ENCODE results near the gene ELK4. TPM values are rescaled to one million over a fixed set of nuclear protein-coding genes. Genes with fewer than 3 reads are reported as not detected.

The ELK4 gene
- total and polyA plus RNA-seq, 5 experiments from 2014 or later: 4.5 to 204 (median 8.3) TPM

DNA sequence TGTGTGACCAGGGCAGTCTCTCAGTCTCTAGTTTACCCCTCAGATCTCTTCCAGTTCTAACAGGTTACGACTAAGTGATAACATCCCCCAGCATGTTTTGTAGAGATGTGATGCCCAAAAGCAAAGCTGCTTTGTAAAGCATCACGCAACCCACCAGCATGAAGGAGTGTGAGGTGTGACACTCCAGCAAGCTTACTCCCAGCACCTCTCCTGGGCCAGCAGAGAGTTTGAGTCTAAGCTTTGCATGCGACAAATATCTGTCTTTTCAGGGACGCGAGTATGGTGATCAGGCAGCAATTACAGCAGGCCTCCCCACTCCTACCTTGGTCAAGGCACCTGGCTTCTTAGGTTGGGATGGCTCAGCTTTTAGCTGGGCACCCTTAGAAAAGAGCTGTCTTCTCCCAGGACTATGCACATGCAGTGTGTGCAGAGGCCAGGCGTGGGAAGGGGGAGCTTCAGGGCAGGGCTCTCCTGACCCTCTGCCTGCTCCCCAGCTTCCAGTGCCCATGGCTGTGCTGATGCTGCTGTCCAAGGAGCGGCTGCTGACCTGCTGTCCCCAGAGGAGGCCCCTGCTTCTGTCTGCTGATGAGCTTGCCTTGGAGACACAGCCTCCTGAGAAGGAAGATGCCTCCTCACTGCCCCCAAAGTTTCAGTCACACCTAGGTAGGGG is 48.2 kb downstream of the ELK4 start:
- H3K4me3 Mint-ChIP-seq: peak overlapping the region in 1 of 10 donors; percentile 36
- DNase-seq (no peak), ATAC-seq (no peak)
- H3K27ac Mint-ChIP-seq: peak overlapping the region in 7 of 10 donors; percentile 24 to 94 (median 77)
- POLR2A ChIA-PET: interaction anchor here (2.3 kb wide), 1 partner anchor 8 kb away, joined by 9 read pairs; no protein-coding TSS in a partner anchor
- peaks cover 9 to 24% (median 21%) of the 10 kb centered on the region in 4 donors for H3K4me1 Mint-ChIP-seq
- H3K9me3 Mint-ChIP-seq: no peaks in the 10 kb centered on the region
- H3K36me3 Mint-ChIP-seq: no peaks in the 10 kb centered on the region
- peaks cover 0 to 2% (median 0%) of the 10 kb centered on the region in 5 donors for H3K27me3 Mint-ChIP-seq

DNA sequence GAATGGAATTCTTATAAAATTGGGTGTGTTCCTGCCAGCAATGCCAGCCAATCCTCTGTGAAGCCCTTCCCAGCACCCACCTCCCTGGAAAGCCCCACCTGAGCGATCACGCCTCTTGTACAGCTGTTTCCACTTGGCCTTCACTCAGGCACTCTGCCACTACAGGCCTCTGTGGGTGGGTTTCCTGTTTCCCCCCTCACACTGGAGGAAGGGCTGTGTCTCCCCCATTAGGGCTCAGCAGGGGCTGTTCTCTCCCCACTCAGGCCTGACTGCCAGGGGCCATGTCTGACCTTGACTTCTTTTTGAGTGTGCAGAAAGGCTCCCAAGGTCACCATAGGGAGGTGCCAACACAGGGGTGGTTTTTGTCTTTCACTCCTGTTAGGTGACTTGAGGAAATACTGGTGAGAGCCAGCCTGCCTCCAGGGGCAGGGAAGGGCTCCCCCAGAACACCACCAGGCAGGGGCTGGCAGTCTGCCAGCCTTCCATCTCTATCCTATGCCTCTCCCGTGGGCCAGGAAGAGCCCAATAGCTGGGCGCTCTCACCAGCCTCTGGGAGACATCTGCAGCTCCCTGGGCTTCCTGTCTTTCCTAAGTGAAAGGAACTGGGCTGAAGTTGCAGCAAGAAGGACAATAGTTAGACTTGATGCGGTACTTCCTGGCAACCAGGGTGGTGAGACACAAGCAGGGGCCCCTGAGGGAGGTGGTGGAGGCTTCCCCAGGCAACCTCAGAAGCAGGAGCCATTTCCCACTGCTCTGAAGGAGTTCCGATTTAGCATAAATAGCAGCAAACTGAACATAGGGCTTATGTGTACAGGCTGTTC is 49.1 kb downstream of the ELK4 start:
- Mint-ChIP-seq H3K36me3 (no peaks in the 10 kb centered on the region), H3K27ac (peak overlapping the region in 9 of 10 donors; percentile 43 to 94 (median 90)), H3K4me3 (peak overlapping the region in 8 of 10 donors; percentile 18 to 80 (median 53)), H3K27me3 (peaks cover 0 to 11% (median 4%) of the 10 kb centered on the region in 5 donors), H3K9me3 (no peaks in the 10 kb centered on the region), H3K4me1 (peaks cover 9 to 24% (median 21%) of the 10 kb centered on the region in 4 donors)
- POLR2A ChIA-PET: interaction anchor here (2.3 kb wide), 1 partner anchor 9 kb away, joined by 9 read pairs; no protein-coding TSS in a partner anchor
- peak; percentile 91 to 94 for ATAC-seq
- DNase-seq: peak in 8 of 10 donors; percentile 14 to 70 (median 40)

- no peaks in the 10 kb centered on the region for H3K36me3 Mint-ChIP-seq
- H3K27me3 Mint-ChIP-seq: peaks cover 3 to 17% (median 9%) of the 10 kb centered on the region in 5 donors
- DNase-seq (no peak), ATAC-seq (no peak)
- peak overlapping the region in 7 of 10 donors; percentile 18 to 80 (median 57) for H3K4me3 Mint-ChIP-seq
- H3K9me3 Mint-ChIP-seq: no peaks in the 10 kb centered on the region
- peak overlapping the region in 8 of 10 donors; percentile 43 to 94 (median 90) for H3K27ac Mint-ChIP-seq
- H3K4me1 Mint-ChIP-seq: peaks cover 7 to 24% (median 21%) of the 10 kb centered on the region in 4 donors
- POLR2A ChIA-PET: interaction anchor here (2.3 kb wide), 1 partner anchor 10 kb away, joined by 9 read pairs; no protein-coding TSS in a partner anchor
Measured at GRCh38 chr1:205582046-205582445, 49.8 kb downstream of the ELK4 start.

DNA sequence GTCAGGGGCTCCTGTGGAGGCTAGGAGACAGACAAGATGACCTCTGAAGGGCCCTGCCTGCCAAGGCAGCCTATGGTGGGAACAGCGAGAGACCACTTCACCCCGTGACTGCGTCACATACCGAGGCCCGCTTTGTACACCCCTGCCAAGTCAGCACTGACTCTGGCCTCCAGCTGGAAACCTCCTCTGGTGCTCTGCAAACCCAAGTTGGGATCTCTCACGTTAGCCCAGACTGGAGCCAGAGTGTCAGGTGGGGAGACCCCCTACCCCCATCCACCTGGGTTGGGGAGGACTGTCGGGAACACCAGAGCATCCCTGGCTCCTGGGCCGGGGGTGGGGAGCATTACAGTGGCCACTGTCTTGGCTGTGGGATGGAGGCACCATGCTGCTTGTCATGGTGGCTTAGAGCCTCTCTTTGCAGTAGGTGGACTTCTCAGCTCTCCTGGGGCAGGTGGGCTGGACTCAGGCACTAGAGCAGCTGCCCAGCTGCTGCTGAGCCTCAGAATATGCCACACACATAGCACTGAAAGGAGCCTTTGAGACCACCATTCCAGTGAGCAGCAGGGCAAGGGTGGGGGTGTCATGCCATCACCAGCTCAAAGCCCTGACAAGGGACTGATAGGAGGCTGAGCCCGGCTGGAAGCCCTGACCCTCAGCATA is 50.4 kb downstream of the ELK4 start:
- H3K27ac Mint-ChIP-seq: peak overlapping the region in 8 of 10 donors; percentile 13 to 94 (median 76)
- H3K4me3 Mint-ChIP-seq: peak overlapping the region in 4 of 10 donors; percentile 12 to 80 (median 56)
- H3K36me3 Mint-ChIP-seq: no peaks in the 10 kb centered on the region
- peaks cover 3 to 22% (median 12%) of the 10 kb centered on the region in 5 donors for H3K27me3 Mint-ChIP-seq
- peaks cover 7 to 24% (median 21%) of the 10 kb centered on the region in 4 donors for H3K4me1 Mint-ChIP-seq
- POLR2A ChIA-PET: no interaction called here
- H3K9me3 Mint-ChIP-seq: no peaks in the 10 kb centered on the region
- ATAC-seq: no peak
- DNase-seq: no peak

DNA sequence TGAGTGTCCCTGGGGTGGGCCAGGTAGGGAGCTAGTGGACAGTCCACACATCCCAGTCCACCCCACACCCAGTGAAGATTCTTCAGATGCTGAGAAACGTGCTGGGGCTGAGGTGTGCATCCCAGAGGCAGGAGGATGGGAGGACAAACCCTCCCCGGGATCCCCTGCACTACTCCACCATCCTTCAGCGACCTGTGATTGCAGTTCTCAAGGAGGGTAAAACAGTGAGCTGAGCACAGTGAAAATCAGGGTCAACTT is 51.0 kb downstream of the ELK4 start:
- Mint-ChIP-seq H3K9me3 (no peaks in the 10 kb centered on the region), H3K27me3 (peaks cover 3 to 22% (median 12%) of the 10 kb centered on the region in 5 donors), H3K4me3 (no peak overlapping the region), H3K4me1 (peaks cover 7 to 24% (median 21%) of the 10 kb centered on the region in 4 donors), H3K27ac (peak overlapping the region in 2 of 10 donors; percentile 46 to 60), H3K36me3 (no peaks in the 10 kb centered on the region)
- DNase-seq (no peak), ATAC-seq (no peak)
- POLR2A ChIA-PET: no interaction called here

GRCh38 chr1:205580140-205580922 is 51.5 kb downstream of the ELK4 start:
- Mint-ChIP-seq H3K9me3 (no peaks in the 10 kb centered on the region), H3K36me3 (no peaks in the 10 kb centered on the region), H3K4me3 (no peak overlapping the region), H3K27me3 (peaks cover 3 to 22% (median 12%) of the 10 kb centered on the region in 5 donors), H3K27ac (peak overlapping the region in 1 of 10 donors; percentile 60), H3K4me1 (peaks cover 7 to 24% (median 21%) of the 10 kb centered on the region in 4 donors)
- ATAC-seq: no peak
- DNase-seq: no peak
- POLR2A ChIA-PET: no interaction called here

- Mint-ChIP-seq H3K36me3 (no peaks in the 10 kb centered on the region), H3K27me3 (peaks cover 3 to 22% (median 12%) of the 10 kb centered on the region in 5 donors), H3K9me3 (no peaks in the 10 kb centered on the region), H3K27ac (no peak overlapping the region), H3K4me1 (peaks cover 7 to 24% (median 21%) of the 10 kb centered on the region in 4 donors), H3K4me3 (no peak overlapping the region)
- DNase-seq: no peak
- ATAC-seq: no peak
- POLR2A ChIA-PET: no interaction called here
Measured at GRCh38 chr1:205579711-205580110, 52.1 kb downstream of the ELK4 start.

- Mint-ChIP-seq H3K4me1 (peaks cover 7 to 24% (median 21%) of the 10 kb centered on the region in 4 donors), H3K4me3 (no peak overlapping the region), H3K9me3 (no peaks in the 10 kb centered on the region), H3K27me3 (peaks cover 3 to 22% (median 12%) of the 10 kb centered on the region in 5 donors), H3K27ac (no peak overlapping the region), H3K36me3 (no peaks in the 10 kb centered on the region)
- ATAC-seq (no peak), DNase-seq (no peak)
- POLR2A ChIA-PET: no interaction called here
Measured at GRCh38 chr1:205578780-205579571, 52.8 kb downstream of the ELK4 start.

- DNase-seq: no peak
- Mint-ChIP-seq H3K9me3 (no peaks in the 10 kb centered on the region), H3K27me3 (peaks cover 3 to 22% (median 12%) of the 10 kb centered on the region in 5 donors), H3K4me3 (no peak overlapping the region), H3K36me3 (no peaks in the 10 kb centered on the region), H3K27ac (peak overlapping the region in 2 of 10 donors; percentile 9 to 63), H3K4me1 (peaks cover 7 to 19% (median 17%) of the 10 kb centered on the region in 4 donors)
- no peak for ATAC-seq
- POLR2A ChIA-PET: no interaction called here
Measured at GRCh38 chr1:205577874-205578658, 53.7 kb downstream of the ELK4 start.

DNA sequence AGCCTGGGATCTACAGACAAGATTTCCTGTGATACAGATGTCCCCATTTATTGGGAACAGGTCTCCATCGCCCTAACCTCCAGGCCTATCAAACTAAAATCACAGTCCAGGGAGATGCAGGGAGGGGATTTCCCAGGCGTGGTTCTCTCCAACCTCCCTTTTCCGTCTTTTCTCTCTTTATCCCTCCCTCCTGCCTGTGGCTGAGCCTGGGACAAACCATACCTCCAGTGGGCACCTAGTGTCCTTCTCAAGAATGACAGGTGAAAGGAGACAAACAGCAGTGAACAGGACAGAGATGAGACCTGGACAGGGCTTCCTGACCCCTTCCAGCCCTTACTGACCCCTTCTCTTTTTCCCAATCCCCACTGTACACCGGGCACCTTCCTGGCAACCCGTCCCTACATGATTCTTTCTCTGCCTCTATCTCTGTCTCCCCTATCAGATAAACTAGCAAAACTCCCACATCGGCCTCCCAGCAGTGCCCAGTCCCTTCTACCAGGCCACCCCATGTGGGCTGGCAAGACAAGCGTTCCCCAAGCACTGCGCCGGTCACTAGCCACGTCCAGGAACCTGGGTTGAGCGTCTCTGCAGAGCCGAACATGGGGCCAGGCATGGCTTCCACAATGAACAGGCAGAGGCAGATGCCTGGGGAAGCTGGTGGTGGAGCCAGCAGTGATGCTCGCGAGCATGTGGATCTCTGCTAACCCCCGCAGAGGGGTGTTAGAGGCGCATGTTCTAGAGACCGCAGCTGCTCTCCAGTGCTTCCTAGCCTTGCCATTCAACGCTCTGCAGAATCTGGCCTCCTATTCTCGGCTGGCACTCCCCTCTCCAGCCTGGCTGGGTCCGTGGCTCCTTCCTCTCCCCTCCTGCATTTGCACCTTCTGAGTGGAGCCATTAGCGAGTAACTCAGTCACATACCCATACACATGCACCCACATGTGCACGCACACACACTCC is 54.7 kb downstream of the ELK4 start:
- no peak for DNase-seq

More for the DNA sequence above, 54.7 kb downstream of the ELK4 start:
- Mint-ChIP-seq H3K36me3 (no peaks in the 10 kb centered on the region), H3K4me1 (peaks cover 3 to 10% (median 8%) of the 10 kb centered on the region in 4 donors), H3K27ac (peak overlapping the region in 1 of 10 donors; percentile 58), H3K9me3 (no peaks in the 10 kb centered on the region), H3K27me3 (peaks cover 6 to 25% (median 18%) of the 10 kb centered on the region in 5 donors), H3K4me3 (no peak overlapping the region)
- ATAC-seq: no peak
- POLR2A ChIA-PET: no interaction called here
